Right lobe of liver (tissue), 6 donors: ENCODE data around the gene FAM177B. TPM values are rescaled to one million over a fixed set of nuclear protein-coding genes. Genes with fewer than 3 reads are reported as not detected.

Source experiments
- ATAC-seq, 4 donors: fragments of 200-7000 bp; cut with Tn5 transposase; one replicate each; pipeline ENCODE4 v1.9.1; 2020; ENCODE audit warnings: mild to moderate bottlenecking in 4 of 4, moderate library complexity in 4 of 4
- DNase-seq, 3 donors: peaks; one replicate each; pipeline ENCODE4 v3.0.0-alpha.2; 2020
- H3K27ac ChIP-seq, 3 donors: fragments of 200-600 bp; one replicate each; pipeline ENCODE4 v1.8.0; 2022
- H3K27me3 ChIP-seq, 2 donors: fragments of 200-600 bp; one replicate each; pipeline ENCODE4 v1.8.0; 2022
- H3K36me3 ChIP-seq, 4 donors: fragments of 200-600 bp; sonication (generic) in 1 of 4; one replicate each; pipeline versions ENCODE4 v1.5.1 to v1.8.0; 2017 to 2022; ENCODE audit warnings: control low read depth in 1 of 4
- H3K4me1 ChIP-seq, 4 donors: fragments of 200-600 bp; sonication (generic) in 1 of 4; one replicate each; pipeline versions ENCODE4 v1.5.1 to v1.8.0; 2017 to 2022; ENCODE audit warnings: control low read depth in 1 of 4
- H3K4me3 ChIP-seq, 3 donors: fragments of 200-600 bp; one replicate each; pipeline ENCODE4 v1.8.0; 2022
- H3K9me3 ChIP-seq, 4 donors: fragments of 200-600 bp; sonication (generic) in 1 of 4; one replicate each; pipeline versions ENCODE4 v1.5.1 to v1.8.0; 2017 to 2022; ENCODE audit warnings: control low read depth in 1 of 4
- CTCF ChIP-seq, 4 donors: fragments of 200-600 bp in 3 of 4; fragments of 450-650 bp in 1 of 4; IDR thresholded peaks; one replicate each; pipeline versions ENCODE4 v1.5.1 to v1.8.0; 2016 to 2022; ENCODE audit warnings: antibody characterized with exemption in 4 of 4, mild to moderate bottlenecking in 2 of 4
- POLR2A ChIP-seq: fragments of 450-650 bp; IDR thresholded peaks from one replicate; pipeline ENCODE4 v1.6.1; 2017; ENCODE audit warnings: antibody characterized with exemption, mild to moderate bottlenecking
- WGBS: methylation state at CpG from one replicate; pipeline ENCODE4 v1.1.6; 2018; ENCODE audit warnings: low coverage, low lambda C conversion rate; ENCODE audit not compliant: insufficient coverage; ENCODE audit errors: missing lambda C conversion rate; 5-methylcytosine and 5-hydroxymethylcytosine counted together
- intact Hi-C, 2 donors: fragments of 100-400 bp; cut with DNase I; formaldehyde crosslinking; loops; one replicate each; pipeline versions ENCODE4 v1.11.2 to v1.14.1; 2022
- total RNA-seq, 6 experiments: library from RNA; depleted of rRNA in 2 of 6; stranded (reverse); fragments of >200 nt in 2 of 6; fragmentation: NEBNext Ultra II Directional in 3 of 6; extraction: Animal tissue kit (Norgen Biotek cat#: 25700) in 3 of 6; gene quantifications; one replicate each; pipeline versions ENCODE4 v1.1.0 to v1.2.4, GENCODE V29; 2016 to 2023
- donor health status: DM: no; HTN: yes; CAD: no.
- donor health status: DM: no; HTN: no; CAD: no.
- donor health status: DM: no; HTN: no; CAD: no.
- donor health status: DM: no; HTN: yes; CAD: no.
- donor health status: DM: no; HTN: yes; CAD: no.

FAM177B gene
- total RNA-seq, 6 experiments from 2014 or later, result 0.47 TPM; not detected in 5

GRCh38 chr1:222697826-222698225, 39.2 kb upstream of the FAM177B start:
- peaks cover 0 to 5% (median 0%) of the 10 kb centered on the region in 4 donors for H3K36me3 ChIP-seq
- 79% methylated on average over 2 of the region's 2 CpGs for WGBS
- no peak for TF ChIP-seq POLR2A
- TF ChIP-seq CTCF (IDR thresholded peaks at IDR 0.05), result no peak
- H3K9me3 ChIP-seq, result no peaks in the 10 kb centered on the region
- no peak overlapping the region for H3K27ac ChIP-seq
- H3K27me3 ChIP-seq, result no peaks in the 10 kb centered on the region
- H3K4me3 ChIP-seq, result no peak overlapping the region
- H3K4me1 ChIP-seq, result no peaks in the 10 kb centered on the region
- intact Hi-C loops, result no loop called here
- DNase-seq (no peak), ATAC-seq (no peak)

- intact Hi-C loops, result no loop called here
- H3K4me1 ChIP-seq, result no peaks in the 10 kb centered on the region
- H3K4me3 ChIP-seq, result no peak overlapping the region
- H3K27ac ChIP-seq, result no peak overlapping the region
- ATAC-seq, result peak in 1 of 4 donors; percentile 38
- no peaks in the 10 kb centered on the region for H3K9me3 ChIP-seq
- no peak for DNase-seq
- H3K36me3 ChIP-seq, result peaks cover 0 to 2% (median 0%) of the 10 kb centered on the region in 4 donors
- WGBS, result 69% methylated on average over 4 of the region's 4 CpGs
- TF ChIP-seq POLR2A (no peak), CTCF (IDR thresholded peaks at IDR 0.05) (no peak)
- H3K27me3 ChIP-seq, result no peaks in the 10 kb centered on the region
Observed at GRCh38 chr1:222702210-222702609, 34.8 kb upstream of the FAM177B start.

- no peak overlapping the region for H3K4me3 ChIP-seq
- H3K4me1 ChIP-seq, result no peaks in the 10 kb centered on the region
- H3K9me3 ChIP-seq, result no peaks in the 10 kb centered on the region
- 100% methylated on average over 1 of the region's 1 CpG for WGBS
- TF ChIP-seq CTCF (IDR thresholded peaks at IDR 0.05) (no peak), POLR2A (no peak)
- H3K27me3 ChIP-seq, result no peaks in the 10 kb centered on the region
- H3K27ac ChIP-seq, result no peak overlapping the region
- intact Hi-C loops, result no loop called here
- ATAC-seq (no peak), DNase-seq (no peak)
- no peaks in the 10 kb centered on the region for H3K36me3 ChIP-seq
Observed at GRCh38 chr1:222704260-222704659, 32.7 kb upstream of the FAM177B start.

GRCh38 chr1:222706815-222707214, 30.2 kb upstream of the FAM177B start:
- Histone ChIP-seq H3K36me3 (no peaks in the 10 kb centered on the region), H3K9me3 (no peaks in the 10 kb centered on the region), H3K4me1 (peaks cover 0 to 9% (median 0%) of the 10 kb centered on the region in 4 donors), H3K27ac (no peak overlapping the region), H3K4me3 (no peak overlapping the region), H3K27me3 (no peaks in the 10 kb centered on the region)
- intact Hi-C loops, result no loop called here
- no peak for ATAC-seq
- 64% methylated on average over 3 of the region's 4 CpGs for WGBS
- DNase-seq, result no peak
- no peak for TF ChIP-seq POLR2A
- no peak for TF ChIP-seq CTCF (IDR thresholded peaks at IDR 0.05)

- no peak for ATAC-seq
- no peaks in the 10 kb centered on the region for H3K9me3 ChIP-seq
- no peak overlapping the region for H3K4me3 ChIP-seq
- WGBS, result 85% methylated on average over 5 of the region's 5 CpGs
- no peaks in the 10 kb centered on the region for H3K27me3 ChIP-seq
- no peaks in the 10 kb centered on the region for H3K36me3 ChIP-seq
- TF ChIP-seq CTCF (IDR thresholded peaks at IDR 0.05), result no peak
- TF ChIP-seq POLR2A, result no peak
- H3K4me1 ChIP-seq, result peaks cover 0 to 9% (median 0%) of the 10 kb centered on the region in 4 donors
- intact Hi-C loops, result no loop called here
- no peak overlapping the region for H3K27ac ChIP-seq
- DNase-seq, result no peak
Observed at GRCh38 chr1:222709700-222710153, 27.3 kb upstream of the FAM177B start.
